ENCODE results near the gene LRRFIP2.

Gene LRRFIP2

GRCh38 chr3:37115446-37115845, 58.9 kb downstream of the LRRFIP2 start:
- DNase-seq (ENCODE audit: low read depth): no peak

- no peak for DNase-seq (ENCODE audit: low read depth)
These were observed 59.9 kb downstream of the LRRFIP2 start for GRCh38 chr3:37114251-37115145.

GRCh38 chr3:37112987-37113386, 61.4 kb downstream of the LRRFIP2 start:
- DNase-seq (ENCODE audit: low read depth): no peak

- no peak for DNase-seq (ENCODE audit: low read depth)
These were observed 63.2 kb downstream of the LRRFIP2 start for GRCh38 chr3:37111199-37111598.

- DNase-seq (ENCODE audit: low read depth): no peak
These were observed 66.5 kb downstream of the LRRFIP2 start for GRCh38 chr3:37107846-37108245.

- no peak for DNase-seq (ENCODE audit: low read depth)
These were observed 71.1 kb downstream of the LRRFIP2 start for GRCh38 chr3:37103103-37103808.

GRCh38 chr3:37100411-37100810, 74.0 kb downstream of the LRRFIP2 start:
- no peak for DNase-seq (ENCODE audit: low read depth)

- no peak for DNase-seq (ENCODE audit: low read depth)
These were observed 74.9 kb downstream of the LRRFIP2 start for GRCh38 chr3:37099469-37099868.

- no peak for DNase-seq (ENCODE audit: low read depth)
These were observed 75.5 kb downstream of the LRRFIP2 start for GRCh38 chr3:37098884-37099283.

GRCh38 chr3:37097776-37098175, 76.6 kb downstream of the LRRFIP2 start:
- no peak for DNase-seq (ENCODE audit: low read depth)

- DNase-seq (ENCODE audit: low read depth): no peak
These were observed 77.4 kb downstream of the LRRFIP2 start for GRCh38 chr3:37096975-37097374.

GRCh38 chr3:37096288-37096687, 78.1 kb downstream of the LRRFIP2 start:
- DNase-seq (ENCODE audit: low read depth): no peak

- DNase-seq (ENCODE audit: low read depth): no peak
These were observed 79.7 kb downstream of the LRRFIP2 start for GRCh38 chr3:37094636-37095035.

GRCh38 chr3:37093481-37093880, 80.9 kb downstream of the LRRFIP2 start:
- no peak for DNase-seq (ENCODE audit: low read depth)

GRCh38 chr3:37092484-37092883, 81.9 kb downstream of the LRRFIP2 start:
- DNase-seq (ENCODE audit: low read depth): no peak

- DNase-seq (ENCODE audit: low read depth): no peak
These were observed 86.5 kb downstream of the LRRFIP2 start for GRCh38 chr3:37087870-37088269.

GRCh38 chr3:37086918-37087317, 87.5 kb downstream of the LRRFIP2 start:
- DNase-seq (ENCODE audit: low read depth): no peak

- DNase-seq (ENCODE audit: low read depth): no peak
These were observed 92.1 kb downstream of the LRRFIP2 start for GRCh38 chr3:37082317-37082716.

GRCh38 chr3:37075955-37076354, 98.4 kb downstream of the LRRFIP2 start:
- DNase-seq (ENCODE audit: low read depth): no peak

- no peak for DNase-seq (ENCODE audit: low read depth)
These were observed 100.2 kb downstream of the LRRFIP2 start for GRCh38 chr3:37074178-37074577.

GRCh38 chr3:37072892-37073291, 101.5 kb downstream of the LRRFIP2 start:
- no peak for DNase-seq (ENCODE audit: low read depth)

- DNase-seq (ENCODE audit: low read depth): no peak
These were observed 102.5 kb downstream of the LRRFIP2 start for GRCh38 chr3:37071921-37072320.

GRCh38 chr3:37068031-37068430, 106.4 kb downstream of the LRRFIP2 start:
- DNase-seq (ENCODE audit: low read depth): no peak

All from activated T-helper 1 cell treated with Interleukin-2 at 50 U/mL for 16 hours (primary cell).